GM21737 (cell line): ENCODE measurements around the gene TP53BP2.

Source experiments
- ATAC-seq: cut with Tn5 transposase; IDR thresholded peaks from one replicate; pipeline ENCODE4 v1.9.1; 2021; ENCODE audit warnings: mild to moderate bottlenecking, moderate library complexity; ENCODE audit not compliant: unreplicated experiment

TP53BP2 gene

DNA sequence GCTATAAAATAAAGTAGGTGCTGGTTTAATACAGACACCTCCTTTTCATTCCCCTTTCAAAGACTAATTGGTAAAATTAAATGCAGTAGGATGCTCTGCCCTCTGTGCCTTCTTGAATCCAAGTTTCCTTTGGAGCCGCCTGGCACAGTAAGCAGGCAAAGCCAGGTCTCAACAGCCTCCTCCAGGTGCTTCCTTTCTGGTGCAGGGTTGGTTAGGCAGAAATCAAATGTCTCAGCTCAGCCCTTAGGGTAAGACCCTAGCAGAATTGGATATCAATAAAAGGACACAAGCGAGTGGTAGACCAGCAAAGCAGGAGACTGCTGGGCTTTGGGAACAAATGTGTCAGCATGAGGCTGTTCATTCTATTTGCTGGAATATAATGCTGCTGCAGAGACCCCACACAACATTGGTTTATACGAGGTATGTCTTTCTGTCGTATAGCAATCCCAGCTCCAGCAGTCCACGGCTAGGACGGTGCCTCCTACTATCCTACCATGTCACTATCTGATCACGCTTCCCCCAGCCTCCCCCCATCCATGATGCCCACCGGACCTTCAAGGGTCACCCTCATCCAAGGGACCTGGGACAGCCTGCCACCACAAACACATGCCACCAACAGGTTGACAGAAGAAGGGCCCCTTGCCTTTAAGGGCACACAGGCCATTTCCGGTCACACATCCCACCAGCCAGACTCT, 75.0 kb downstream of the TP53BP2 start:
- ATAC-seq = no peak

DNA sequence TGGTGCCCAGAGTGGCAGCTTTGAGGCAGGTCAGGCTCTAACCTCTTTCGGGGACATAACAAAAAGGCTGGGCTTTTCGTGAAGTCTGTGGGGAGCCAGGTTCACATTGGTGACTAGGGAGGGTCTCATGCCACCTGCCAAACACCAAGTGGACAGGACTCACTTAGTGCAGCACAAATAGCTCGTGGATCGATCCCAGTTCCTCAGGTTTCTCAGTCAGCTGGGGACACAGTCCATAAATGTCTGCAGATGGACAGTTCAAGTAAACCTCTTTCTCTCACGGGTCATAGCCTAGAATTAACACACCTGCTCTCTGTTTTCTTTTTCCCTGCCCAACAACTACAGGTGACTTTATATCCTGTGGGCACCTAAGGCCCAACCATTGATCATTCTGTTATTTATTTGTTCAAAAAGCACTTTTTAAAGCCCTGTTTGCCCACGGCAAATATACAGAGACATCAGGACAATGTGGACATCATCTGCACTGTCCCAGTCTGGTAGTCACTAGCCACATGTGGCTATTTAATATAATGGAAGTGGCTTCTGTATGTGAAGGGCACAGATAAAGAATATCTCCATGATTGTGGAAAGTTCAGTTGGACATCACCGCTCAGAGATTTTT, 79.9 kb downstream of the TP53BP2 start:
- ATAC-seq = no peak

DNA sequence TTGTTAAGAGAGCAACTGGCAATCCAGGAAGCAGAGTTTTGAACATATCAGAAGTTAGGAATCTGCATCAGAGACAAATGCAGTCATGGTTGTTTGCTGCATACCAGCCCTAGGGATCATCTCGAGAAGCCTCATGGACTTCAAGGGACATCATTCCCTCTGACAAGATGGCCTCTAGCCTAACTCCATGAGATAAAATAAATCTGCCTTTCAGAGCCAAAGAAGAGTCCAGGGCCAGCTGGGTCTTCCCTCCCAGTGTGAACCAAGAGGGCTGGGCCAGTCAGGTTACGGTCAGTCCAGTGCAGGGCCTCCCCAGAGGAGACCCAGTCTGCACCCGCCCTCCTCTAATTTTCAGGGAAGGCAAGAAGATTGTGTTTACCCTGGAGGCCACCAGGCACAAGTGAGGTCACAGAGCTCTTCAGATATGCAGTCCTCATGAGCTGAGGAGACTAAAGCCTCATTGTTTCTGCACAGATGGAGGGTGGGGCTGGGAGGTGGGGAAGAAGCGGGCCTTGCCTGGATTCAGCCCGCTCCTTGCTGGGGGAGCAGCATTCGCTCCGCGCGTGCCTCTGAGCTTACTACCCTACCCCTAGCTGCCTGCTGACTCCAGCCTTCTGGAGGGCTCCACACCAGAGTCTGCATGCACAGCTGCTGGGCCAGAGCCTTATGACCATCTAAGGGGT, 80.6 kb downstream of the TP53BP2 start:
- ATAC-seq = no peak

DNA sequence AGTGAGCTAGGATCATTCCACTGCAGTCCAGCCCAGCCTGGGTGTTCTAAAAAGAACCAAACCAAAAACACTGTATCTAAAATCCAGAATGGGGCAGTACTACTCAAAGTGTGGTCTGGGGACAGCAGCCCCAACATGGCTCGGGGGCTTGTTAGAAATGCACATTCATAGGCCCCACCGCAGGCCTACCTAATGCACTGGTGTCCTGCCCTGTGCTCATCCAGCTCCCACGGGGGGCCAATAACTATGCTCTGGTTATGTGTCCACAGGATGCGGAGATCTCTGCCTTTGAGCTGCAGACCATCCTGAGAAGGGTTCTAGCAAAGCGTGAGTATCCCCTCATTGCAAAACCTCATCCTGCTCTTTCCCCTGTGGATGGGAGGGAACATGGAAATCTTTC, 81.9 kb downstream of the TP53BP2 start:
- ATAC-seq = no peak

- no peak for ATAC-seq
These were observed 82.5 kb downstream of the TP53BP2 start for GRCh38 chr1:223763251-223763650.

DNA sequence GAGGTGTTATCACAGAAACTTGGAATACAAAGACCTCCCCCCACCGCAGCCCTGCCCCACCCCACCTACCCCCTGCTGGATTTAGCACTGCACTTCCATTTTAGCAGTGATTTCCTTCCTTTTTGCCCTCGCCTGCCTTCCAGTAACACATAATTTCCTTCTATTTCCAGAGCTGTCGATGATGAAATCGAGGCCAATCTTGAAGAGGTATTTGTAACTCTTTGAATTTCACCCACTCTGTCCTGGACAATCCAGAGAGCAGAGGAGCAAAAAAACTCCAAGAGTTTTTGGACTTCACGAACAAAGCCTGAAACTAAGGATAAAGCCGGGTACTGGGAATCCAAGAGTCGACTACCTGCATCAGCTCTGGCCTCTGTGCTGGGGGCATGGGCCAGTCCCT, 84.3 kb downstream of the TP53BP2 start:
- ATAC-seq = no peak

DNA sequence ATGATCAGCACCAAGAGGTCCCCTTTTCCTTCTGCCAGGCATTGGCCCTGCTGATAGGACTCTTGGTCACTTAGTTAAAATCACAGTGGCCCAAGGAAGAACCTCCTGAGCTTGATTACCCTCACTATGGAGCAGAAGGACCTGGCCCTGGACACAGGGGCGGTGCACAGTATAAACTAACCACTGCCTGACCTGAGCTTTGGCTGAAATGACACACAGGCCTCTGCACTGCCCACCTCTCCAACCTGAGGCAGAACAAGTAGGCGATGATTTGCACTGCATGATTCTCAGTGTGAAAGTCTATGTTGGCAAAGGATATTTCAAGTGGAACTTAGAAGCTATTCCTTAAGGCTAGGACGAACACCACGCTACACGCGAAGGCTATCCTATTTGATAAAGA, 84.9 kb downstream of the TP53BP2 start:
- no peak for ATAC-seq

DNA sequence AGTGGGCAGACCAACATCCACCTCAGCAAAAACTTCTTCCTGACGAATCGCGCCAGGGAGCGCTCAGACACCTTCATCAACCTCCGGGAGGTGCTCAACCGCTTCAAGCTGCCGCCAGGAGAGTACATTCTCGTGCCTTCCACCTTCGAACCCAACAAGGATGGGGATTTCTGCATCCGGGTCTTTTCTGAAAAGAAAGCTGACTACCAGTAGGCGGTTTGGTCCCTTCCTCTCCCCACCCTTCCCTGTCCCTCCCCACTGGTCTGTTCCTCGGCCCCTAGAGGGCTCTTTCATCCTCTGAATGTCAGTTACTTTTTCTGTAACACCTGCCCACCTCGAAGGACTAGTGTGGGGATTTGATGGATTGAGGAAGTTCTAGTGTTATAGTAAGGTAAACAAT, 86.5 kb downstream of the TP53BP2 start:
- no peak for ATAC-seq

DNA sequence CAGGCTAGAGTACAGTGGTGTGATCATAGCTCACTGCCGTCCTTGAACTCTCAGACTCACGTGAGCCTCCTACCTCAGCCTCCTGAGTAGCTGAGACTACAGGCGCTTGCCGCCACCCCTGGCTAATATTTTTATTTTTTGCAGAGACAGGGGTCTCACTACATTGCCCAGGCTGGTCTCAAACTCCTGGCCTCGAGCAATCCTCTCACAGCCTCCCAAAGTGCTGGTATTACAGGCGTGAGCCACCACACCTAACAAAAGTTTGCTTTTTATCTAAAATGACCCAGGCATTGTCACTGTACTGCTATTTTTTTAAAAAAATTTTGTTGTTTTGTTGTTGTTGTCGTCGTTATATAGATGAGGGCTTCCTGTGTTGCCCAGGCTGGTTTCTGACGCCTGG, 87.0 kb downstream of the TP53BP2 start:
- no peak for ATAC-seq

GRCh38 chr1:223756806-223757700, 88.7 kb downstream of the TP53BP2 start:
- no peak for ATAC-seq

DNA sequence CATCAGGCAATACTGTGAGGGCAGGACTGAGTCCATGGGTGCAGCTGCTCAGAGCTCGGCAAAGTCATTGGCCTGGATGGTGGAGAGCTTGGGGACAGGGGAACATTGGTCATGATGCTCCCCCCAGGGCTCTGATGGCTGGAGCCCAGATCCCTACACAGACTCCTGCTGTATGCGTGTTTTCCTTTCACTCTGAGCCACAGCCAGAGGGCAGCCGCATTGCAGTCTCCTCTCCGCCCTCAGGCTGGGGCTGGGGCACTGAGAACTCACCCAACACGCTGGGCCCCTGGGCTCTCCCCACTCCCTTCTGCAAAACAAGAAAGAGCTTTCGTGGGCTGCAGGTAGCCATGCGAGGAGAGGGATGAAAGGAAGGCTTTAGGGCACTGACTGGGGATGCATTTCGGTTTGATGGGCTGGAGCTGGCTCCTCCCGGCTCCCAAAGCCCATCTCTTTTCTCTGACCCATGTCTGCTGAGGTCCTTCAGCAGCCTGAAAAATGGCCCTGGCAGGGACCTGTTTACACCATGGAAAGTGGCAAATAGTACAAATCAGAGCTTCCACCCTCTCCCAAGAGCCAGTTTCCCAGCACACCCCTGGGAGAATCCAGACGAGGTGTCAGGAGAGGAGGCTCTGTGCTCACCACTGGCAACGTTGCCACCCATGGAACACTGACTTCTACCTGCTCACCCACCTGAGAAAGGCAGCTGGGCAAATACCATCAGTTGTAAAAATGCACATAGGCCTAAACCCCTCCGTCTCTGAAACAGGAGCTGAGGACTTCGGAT, 89.6 kb downstream of the TP53BP2 start:
- ATAC-seq = no peak

- no peak for ATAC-seq
These were observed 90.3 kb downstream of the TP53BP2 start for GRCh38 chr1:223755432-223755792.

DNA sequence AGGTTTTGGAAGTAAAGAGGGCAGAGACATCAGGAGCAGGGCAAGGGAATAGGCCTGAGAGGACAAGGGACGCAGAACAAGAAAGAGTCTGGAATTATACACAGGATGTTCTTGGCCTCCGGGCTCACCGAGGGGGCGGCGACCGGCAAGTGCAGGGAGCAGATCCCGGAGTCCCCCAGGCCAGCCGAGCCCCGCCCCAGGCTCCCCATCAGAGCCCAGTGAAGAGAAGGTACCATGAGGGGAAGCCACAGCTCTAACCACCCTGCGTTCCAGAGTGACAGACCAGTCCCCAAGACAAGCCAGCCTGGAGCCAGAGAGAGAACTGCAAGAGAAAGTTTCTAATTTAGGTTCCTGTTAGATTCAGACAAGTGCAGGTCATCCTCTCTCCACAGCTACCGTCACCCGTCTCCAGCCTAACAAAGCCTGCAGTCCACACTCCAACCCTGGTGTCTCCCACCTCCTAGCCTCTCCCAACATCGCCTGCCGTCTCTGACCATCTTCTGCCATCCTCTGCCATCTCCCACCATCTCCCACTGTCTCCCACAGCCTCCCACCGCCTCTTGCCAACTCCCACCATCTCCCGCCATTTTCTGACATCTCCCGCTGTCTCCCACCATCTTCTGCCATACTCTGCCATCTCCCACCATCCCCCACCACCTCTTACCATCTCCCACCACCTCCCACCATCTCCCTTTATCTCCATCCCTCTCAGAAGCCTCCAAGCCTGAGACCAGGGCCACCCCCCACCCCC, 90.9 kb downstream of the TP53BP2 start:
- ATAC-seq = no peak

DNA sequence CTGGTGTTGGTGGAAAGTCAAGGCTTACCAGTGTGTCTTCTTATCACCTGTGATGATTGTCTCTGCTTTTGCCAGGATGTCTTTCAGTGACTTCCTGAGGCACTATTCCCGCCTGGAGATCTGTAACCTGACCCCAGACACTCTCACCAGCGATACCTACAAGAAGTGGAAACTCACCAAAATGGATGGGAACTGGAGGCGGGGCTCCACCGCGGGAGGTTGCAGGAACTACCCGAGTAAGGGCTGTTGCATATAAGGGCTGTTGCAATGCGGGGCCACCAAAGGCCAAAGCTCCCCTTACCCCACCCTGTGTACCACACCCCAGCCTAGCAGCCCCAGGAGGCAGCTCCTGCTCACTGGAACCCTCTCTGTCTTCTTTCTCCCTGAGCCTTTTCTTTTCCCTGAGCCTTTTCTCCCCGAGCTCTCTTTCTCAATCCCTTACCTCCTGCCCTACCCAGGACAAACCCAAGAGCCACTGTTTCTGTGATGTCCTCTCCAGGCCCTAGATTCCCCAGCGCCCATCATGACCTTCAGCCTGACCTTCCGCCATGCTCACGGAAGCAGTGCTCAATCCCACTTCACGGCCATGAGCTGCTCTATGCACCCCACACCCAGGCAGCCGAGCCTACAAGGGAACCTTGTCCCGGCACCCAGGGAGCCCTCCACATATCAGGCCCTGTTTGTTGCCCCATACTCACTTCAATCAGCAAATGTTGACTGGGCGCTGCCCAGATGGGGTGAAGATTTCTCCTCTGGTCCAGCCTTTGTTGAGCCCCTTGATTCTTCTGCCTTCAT, 92.8 kb downstream of the TP53BP2 start:
- ATAC-seq = no peak

GRCh38 chr1:223751696-223752095, 94.1 kb downstream of the TP53BP2 start:
- no peak for ATAC-seq

GRCh38 chr1:223750730-223751570, 94.8 kb downstream of the TP53BP2 start:
- no peak for ATAC-seq

DNA sequence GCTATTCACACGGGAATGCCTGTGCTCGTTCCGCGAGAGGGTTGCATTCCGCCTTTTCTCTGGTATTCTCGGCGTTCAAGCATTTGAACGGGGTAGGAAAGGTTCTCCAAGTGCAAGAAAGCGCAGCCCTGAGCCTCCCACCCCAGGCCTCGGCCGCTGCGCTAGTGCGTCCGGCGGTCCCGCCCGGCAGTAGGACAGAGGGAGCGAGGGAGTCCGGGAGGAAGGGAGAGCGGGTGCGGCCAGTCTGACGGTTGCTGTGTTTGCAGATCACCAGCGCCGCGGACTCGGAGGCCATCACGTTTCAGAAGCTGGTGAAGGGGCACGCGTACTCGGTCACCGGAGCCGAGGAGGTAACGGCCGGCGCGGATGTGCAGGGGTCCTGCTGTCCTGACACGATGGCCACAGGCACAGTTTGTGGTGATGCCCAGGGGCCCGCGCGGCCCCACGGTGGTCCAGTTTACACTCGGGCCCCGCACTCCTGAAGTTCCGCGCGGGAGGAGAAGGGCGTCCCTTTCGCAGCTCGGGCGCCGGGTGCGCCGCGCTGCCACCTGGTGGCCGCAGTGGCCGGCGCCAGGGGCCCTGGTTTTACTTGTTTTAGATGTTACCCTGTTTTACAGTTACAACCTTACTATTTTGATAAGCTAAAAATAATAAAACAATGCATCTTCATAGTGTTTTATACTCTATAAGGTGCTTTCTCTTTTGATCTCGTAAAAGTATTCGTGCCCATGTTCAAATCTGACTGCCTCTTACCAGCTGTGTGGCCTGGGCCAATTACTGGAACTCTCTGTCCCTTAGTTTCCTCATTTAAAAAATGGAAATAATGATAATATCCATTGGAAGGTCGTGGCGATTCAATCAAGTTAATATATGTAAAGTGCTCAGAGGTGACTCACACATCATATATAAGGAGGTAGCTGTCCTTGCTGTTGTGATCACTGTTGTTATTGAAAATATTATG, 96.7 kb downstream of the TP53BP2 start:
- no peak for ATAC-seq
